ENCODE measurements around the gene SENP1.

DNA sequence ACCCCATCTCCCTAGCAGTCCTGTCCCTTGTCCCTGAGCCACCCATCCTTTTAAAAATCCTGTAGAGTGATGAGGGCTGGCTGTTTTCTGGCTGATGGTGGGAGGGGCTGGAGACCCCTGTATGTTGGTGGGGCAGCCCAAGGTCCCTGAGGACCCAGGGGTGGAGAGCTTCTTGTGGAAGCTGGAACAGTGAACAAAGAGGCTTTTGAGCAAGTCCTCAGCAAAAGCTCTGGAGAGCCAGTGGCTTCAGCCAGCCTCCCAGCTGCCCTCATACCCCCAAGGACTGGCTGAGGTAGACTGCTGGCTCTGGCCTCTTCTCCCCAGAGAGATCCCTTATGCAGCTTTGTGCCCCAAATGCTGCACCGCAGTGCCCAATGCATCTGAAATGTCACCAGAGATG, 72.4 kb downstream of the SENP1 start:
- TF ChIP-seq POLR2A (IDR thresholded peaks at IDR 0.05), result no peak
- TF ChIP-seq, protein P1, sequence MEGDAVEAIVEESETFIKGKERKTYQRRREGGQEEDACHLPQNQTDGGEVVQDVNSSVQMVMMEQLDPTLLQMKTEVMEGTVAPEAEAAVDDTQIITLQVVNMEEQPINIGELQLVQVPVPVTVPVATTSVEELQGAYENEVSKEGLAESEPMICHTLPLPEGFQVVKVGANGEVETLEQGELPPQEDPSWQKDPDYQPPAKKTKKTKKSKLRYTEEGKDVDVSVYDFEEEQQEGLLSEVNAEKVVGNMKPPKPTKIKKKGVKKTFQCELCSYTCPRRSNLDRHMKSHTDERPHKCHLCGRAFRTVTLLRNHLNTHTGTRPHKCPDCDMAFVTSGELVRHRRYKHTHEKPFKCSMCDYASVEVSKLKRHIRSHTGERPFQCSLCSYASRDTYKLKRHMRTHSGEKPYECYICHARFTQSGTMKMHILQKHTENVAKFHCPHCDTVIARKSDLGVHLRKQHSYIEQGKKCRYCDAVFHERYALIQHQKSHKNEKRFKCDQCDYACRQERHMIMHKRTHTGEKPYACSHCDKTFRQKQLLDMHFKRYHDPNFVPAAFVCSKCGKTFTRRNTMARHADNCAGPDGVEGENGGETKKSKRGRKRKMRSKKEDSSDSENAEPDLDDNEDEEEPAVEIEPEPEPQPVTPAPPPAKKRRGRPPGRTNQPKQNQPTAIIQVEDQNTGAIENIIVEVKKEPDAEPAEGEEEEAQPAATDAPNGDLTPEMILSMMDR (IDR thresholded peaks at IDR 0.05), result no peak
